GM12892 (cell line): Measurements from ENCODE around the gene CHD2.

ENCODE experiments used
- DNase-seq: peaks from one replicate; pipeline ENCODE4 v3.0.0; 2011; ENCODE audit not compliant: insufficient read length
- FAIRE-seq: peaks from 2 replicates; lab custom pipeline; 2011; peaks lifted over from hg19 to GRCh38; lab: Jason Lieb, UNC
- POLR2A ChIP-seq: IDR thresholded peaks from 2 replicates; pipeline ENCODE4 v1.6.1; 2011; ENCODE audit warnings: low read depth, low read length, control low read depth
- POLR2AphosphoS5 ChIP-seq: IDR thresholded peaks from 2 replicates; pipeline ENCODE4 v1.6.1; 2011; ENCODE audit warnings: low read depth, low read length, control low read depth
- TAF1 ChIP-seq: IDR thresholded peaks from 2 replicates; pipeline ENCODE4 v1.6.1; 2011; ENCODE audit warnings: low read depth, mild to moderate bottlenecking, control low read depth, low read length, borderline replicate concordance

CHD2 gene

GRCh38 chr15:92989470-92989869 lies 89.3 kb downstream of the CHD2 start:
- FAIRE-seq = peak; percentile 79
- TF ChIP-seq TAF1 (no peak), POLR2AphosphoS5 (no peak), POLR2A (no peak)
- DNase-seq = no peak

- TF ChIP-seq POLR2AphosphoS5 (no peak), POLR2A (no peak), TAF1 (no peak)
- DNase-seq (no peak), FAIRE-seq (no peak)
Observed at GRCh38 chr15:92990031-92990430, 89.9 kb downstream of the CHD2 start.

- DNase-seq (no peak), FAIRE-seq (no peak)
- TF ChIP-seq TAF1 (no peak), POLR2AphosphoS5 (no peak), POLR2A (no peak)
Observed at GRCh38 chr15:92992720-92993119, 92.6 kb downstream of the CHD2 start.

GRCh38 chr15:92997821-92998220 lies 97.7 kb downstream of the CHD2 start:
- TF ChIP-seq POLR2A = no peak
- TF ChIP-seq TAF1 = no peak
- no peak for FAIRE-seq
- DNase-seq = no peak

GRCh38 chr15:93001156-93001555 lies 101.0 kb downstream of the CHD2 start:
- DNase-seq = no peak
- FAIRE-seq = no peak
- TF ChIP-seq POLR2AphosphoS5 (no peak), POLR2A (no peak), TAF1 (no peak)

GRCh38 chr15:93001881-93002280 lies 101.8 kb downstream of the CHD2 start:
- FAIRE-seq (no peak), DNase-seq (no peak)
- TF ChIP-seq POLR2AphosphoS5 (no peak), POLR2A (no peak), TAF1 (no peak)

- TF ChIP-seq POLR2A (no peak), POLR2AphosphoS5 (no peak), TAF1 (no peak)
- DNase-seq (no peak), FAIRE-seq (no peak)
Observed at GRCh38 chr15:93005133-93005532, 105.0 kb downstream of the CHD2 start.

GRCh38 chr15:93007994-93008393 lies 107.9 kb downstream of the CHD2 start:
- TF ChIP-seq POLR2A (no peak), POLR2AphosphoS5 (no peak), TAF1 (no peak)
- FAIRE-seq (no peak), DNase-seq (no peak)

- no peak for TF ChIP-seq POLR2A
- no peak for TF ChIP-seq POLR2AphosphoS5
- TF ChIP-seq TAF1 = no peak
- FAIRE-seq (no peak), DNase-seq (no peak)
Observed at GRCh38 chr15:93012786-93013185, 112.7 kb downstream of the CHD2 start.

- TF ChIP-seq POLR2A = no peak
- no peak for TF ChIP-seq TAF1
- TF ChIP-seq POLR2AphosphoS5 = no peak
- DNase-seq (no peak), FAIRE-seq (no peak)
Observed at GRCh38 chr15:93017526-93017925, 117.4 kb downstream of the CHD2 start.

- TF ChIP-seq TAF1 = no peak
- TF ChIP-seq POLR2A = no peak
- DNase-seq (no peak), FAIRE-seq (no peak)
Observed at GRCh38 chr15:93018574-93018973, 118.5 kb downstream of the CHD2 start.

GRCh38 chr15:93019090-93019489 lies 119.0 kb downstream of the CHD2 start:
- FAIRE-seq = no peak
- no peak for DNase-seq
- TF ChIP-seq TAF1 (no peak), POLR2A (no peak), POLR2AphosphoS5 (no peak)

- FAIRE-seq (no peak), DNase-seq (no peak)
- TF ChIP-seq POLR2A (no peak), POLR2AphosphoS5 (no peak), TAF1 (no peak)
Observed at GRCh38 chr15:93019971-93020370, 119.8 kb downstream of the CHD2 start.
